OCI-LY3 (cell line): ENCODE data around the gene SRGAP1.

ENCODE experiments used
- CTCF ChIP-seq: fragments of 200-600, 300-600 bp; sonication (generic); IDR thresholded peaks from 2 replicates; pipeline ENCODE4 v1.5.1; 2014; ENCODE audit warnings: antibody characterized with exemption, low read length, low read depth
- EZH2phosphoT487 ChIP-seq: fragments of 200-600 bp; shearing (Covaris generic); IDR thresholded peaks from 2 replicates; pipeline ENCODE4 v1.6.1; 2018; ENCODE audit warnings: antibody characterized with exemption, mixed run types, low read depth

DNA sequence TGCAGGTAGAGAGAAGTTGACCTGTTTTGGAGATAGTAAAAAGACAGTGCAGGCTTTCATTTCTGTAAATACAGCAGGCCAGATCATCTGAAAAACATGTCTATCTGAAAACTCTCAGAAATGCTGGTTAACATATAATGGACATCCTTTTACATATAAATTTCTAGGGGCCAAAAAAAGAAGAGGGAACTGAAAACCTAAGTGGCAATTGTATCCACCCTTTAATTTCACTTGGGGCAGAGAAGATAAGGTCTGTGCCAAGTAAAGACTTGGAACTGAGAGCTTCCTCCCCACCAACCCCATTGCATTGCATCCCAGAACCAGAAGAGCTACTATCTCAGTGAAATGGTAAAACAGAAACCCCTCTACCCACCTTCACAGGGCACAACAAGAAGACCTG lies 141.0 kb downstream of the SRGAP1 start:
- TF ChIP-seq CTCF (no peak), EZH2phosphoT487 (no peak)
